Right lobe of liver (tissue), 6 donors: ENCODE results near the gene SURF6. TPM values are rescaled to one million over a fixed set of nuclear protein-coding genes. Genes with fewer than 3 reads are reported as not detected.

Experiments used
- ATAC-seq, 4 donors: fragments of 200-7000 bp; cut with Tn5 transposase; one replicate each; pipeline ENCODE4 v1.9.1; 2020; ENCODE audit warnings: mild to moderate bottlenecking in 4 of 4, moderate library complexity in 4 of 4
- DNase-seq, 3 donors: peaks; one replicate each; pipeline ENCODE4 v3.0.0-alpha.2; 2020
- H3K27ac ChIP-seq, 3 donors: fragments of 200-600 bp; one replicate each; pipeline ENCODE4 v1.8.0; 2022
- H3K27me3 ChIP-seq, 2 donors: fragments of 200-600 bp; one replicate each; pipeline ENCODE4 v1.8.0; 2022
- H3K36me3 ChIP-seq, 4 donors: fragments of 200-600 bp; sonication (generic) in 1 of 4; one replicate each; pipeline versions ENCODE4 v1.5.1 to v1.8.0; 2017 to 2022; ENCODE audit warnings: control low read depth in 1 of 4
- H3K4me1 ChIP-seq, 4 donors: fragments of 200-600 bp; sonication (generic) in 1 of 4; one replicate each; pipeline versions ENCODE4 v1.5.1 to v1.8.0; 2017 to 2022; ENCODE audit warnings: control low read depth in 1 of 4
- H3K4me3 ChIP-seq, 3 donors: fragments of 200-600 bp; one replicate each; pipeline ENCODE4 v1.8.0; 2022
- H3K9me3 ChIP-seq, 4 donors: fragments of 200-600 bp; sonication (generic) in 1 of 4; one replicate each; pipeline versions ENCODE4 v1.5.1 to v1.8.0; 2017 to 2022; ENCODE audit warnings: control low read depth in 1 of 4
- POLR2A ChIP-seq: fragments of 450-650 bp; IDR thresholded peaks from one replicate; pipeline ENCODE4 v1.6.1; 2017; ENCODE audit warnings: antibody characterized with exemption, mild to moderate bottlenecking
- WGBS: methylation state at CpG from one replicate; pipeline ENCODE4 v1.1.6; 2018; ENCODE audit warnings: low coverage, low lambda C conversion rate; ENCODE audit not compliant: insufficient coverage; ENCODE audit errors: missing lambda C conversion rate; 5-methylcytosine and 5-hydroxymethylcytosine counted together
- intact Hi-C, 2 donors: fragments of 100-400 bp; cut with DNase I; formaldehyde crosslinking; loops; one replicate each; pipeline versions ENCODE4 v1.11.2 to v1.14.1; 2022
- total RNA-seq, 6 experiments: library from RNA; depleted of rRNA in 2 of 6; stranded (reverse); fragments of >200 nt in 2 of 6; fragmentation: NEBNext Ultra II Directional in 3 of 6; extraction: Animal tissue kit (Norgen Biotek cat#: 25700) in 3 of 6; gene quantifications; one replicate each; pipeline versions ENCODE4 v1.1.0 to v1.2.4, GENCODE V29; 2016 to 2023
- TF ChIP-seq, protein P1 (sequence below), 4 donors: fragments of 200-600 bp in 3 of 4; fragments of 450-650 bp in 1 of 4; IDR thresholded peaks; one replicate each; pipeline versions ENCODE4 v1.5.1 to v1.8.0; 2016 to 2022; ENCODE audit warnings: antibody characterized with exemption in 4 of 4, mild to moderate bottlenecking in 2 of 4
- donor health status: DM: no; HTN: yes; CAD: no.
- donor health status: DM: no; HTN: no; CAD: no.
- donor health status: DM: no; HTN: no; CAD: no.
- donor health status: DM: no; HTN: yes; CAD: no.
- donor health status: DM: no; HTN: yes; CAD: no.

Gene SURF6
- total RNA-seq, 6 experiments from 2014 or later: 5.8 to 8.8 (median 7.6) TPM

DNA sequence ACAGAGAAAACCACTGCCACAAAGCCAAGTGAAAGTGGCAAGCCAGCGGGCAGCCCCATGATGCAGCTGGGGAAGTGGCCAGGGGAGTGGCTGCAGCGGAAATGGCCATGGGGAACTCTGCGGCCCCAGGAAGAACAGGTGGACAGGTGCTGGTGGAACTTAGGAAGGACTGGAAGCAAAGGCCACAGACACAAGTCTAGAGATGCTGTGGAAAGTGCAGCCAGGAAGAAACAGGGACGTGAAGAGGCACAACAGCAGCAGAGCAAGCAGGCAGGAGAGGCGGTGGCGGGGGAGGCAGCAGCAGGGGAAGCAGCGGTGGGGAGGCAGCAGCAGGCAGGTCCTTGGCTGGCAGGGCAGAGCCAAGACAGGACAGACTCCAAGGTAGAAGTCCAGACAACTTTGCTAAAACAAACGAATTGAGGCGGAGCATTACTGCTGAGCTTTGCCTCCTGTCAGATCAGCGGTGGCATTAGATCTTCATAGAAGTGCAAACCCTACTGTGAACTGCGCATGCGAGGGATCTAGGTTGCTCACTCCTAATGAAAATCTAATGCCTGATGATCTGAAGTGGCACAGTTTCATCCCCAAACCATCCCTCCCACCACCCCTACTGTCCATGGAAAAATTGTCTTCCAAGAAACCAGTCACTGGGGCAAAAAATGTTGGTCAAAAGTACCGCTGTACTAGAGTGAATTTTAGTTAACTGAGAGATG, 11.8 kb downstream of the SURF6 start:
- no peaks in the 10 kb centered on the region for H3K4me1 ChIP-seq
- DNase-seq (peak in 1 of 3 donors; percentile 29), ATAC-seq (no peak)
- H3K9me3 ChIP-seq: no peaks in the 10 kb centered on the region
- H3K27ac ChIP-seq: no peak overlapping the region
- TF ChIP-seq, protein P1, sequence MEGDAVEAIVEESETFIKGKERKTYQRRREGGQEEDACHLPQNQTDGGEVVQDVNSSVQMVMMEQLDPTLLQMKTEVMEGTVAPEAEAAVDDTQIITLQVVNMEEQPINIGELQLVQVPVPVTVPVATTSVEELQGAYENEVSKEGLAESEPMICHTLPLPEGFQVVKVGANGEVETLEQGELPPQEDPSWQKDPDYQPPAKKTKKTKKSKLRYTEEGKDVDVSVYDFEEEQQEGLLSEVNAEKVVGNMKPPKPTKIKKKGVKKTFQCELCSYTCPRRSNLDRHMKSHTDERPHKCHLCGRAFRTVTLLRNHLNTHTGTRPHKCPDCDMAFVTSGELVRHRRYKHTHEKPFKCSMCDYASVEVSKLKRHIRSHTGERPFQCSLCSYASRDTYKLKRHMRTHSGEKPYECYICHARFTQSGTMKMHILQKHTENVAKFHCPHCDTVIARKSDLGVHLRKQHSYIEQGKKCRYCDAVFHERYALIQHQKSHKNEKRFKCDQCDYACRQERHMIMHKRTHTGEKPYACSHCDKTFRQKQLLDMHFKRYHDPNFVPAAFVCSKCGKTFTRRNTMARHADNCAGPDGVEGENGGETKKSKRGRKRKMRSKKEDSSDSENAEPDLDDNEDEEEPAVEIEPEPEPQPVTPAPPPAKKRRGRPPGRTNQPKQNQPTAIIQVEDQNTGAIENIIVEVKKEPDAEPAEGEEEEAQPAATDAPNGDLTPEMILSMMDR (IDR thresholded peaks at IDR 0.05): no peak
- no peak for TF ChIP-seq POLR2A
- H3K36me3 ChIP-seq: no peaks in the 10 kb centered on the region
- H3K27me3 ChIP-seq: no peaks in the 10 kb centered on the region
- H3K4me3 ChIP-seq: no peak overlapping the region
- WGBS: 63% methylated on average over 9 of the region's 13 CpGs
- intact Hi-C loops: loop anchor here in 1 of 2 donors (5.0 kb wide), 1 partner anchor 833 kb away; no protein-coding TSS in a partner anchor

DNA sequence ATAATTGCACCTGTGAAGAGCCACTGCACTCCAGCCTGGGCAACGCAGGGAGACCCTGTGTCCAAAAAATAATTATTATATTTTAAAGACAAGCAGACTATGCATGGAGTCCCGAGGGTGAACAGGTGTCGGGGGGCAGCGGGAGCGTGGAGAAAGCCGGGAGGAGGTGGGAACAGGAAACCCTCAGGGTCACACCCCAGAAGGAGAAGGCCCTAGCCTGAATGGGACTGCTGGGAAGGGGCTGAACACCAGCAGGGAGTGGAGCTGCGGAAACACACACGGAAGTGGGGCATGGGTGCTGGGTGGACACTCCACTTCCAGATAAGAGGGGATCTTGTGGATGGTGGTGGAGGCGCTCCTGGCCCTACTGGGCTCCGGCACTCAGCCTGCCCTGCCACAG, 12.8 kb downstream of the SURF6 start:
- Histone ChIP-seq H3K27ac (no peak overlapping the region), H3K27me3 (no peaks in the 10 kb centered on the region), H3K36me3 (no peaks in the 10 kb centered on the region), H3K4me1 (no peaks in the 10 kb centered on the region), H3K4me3 (no peak overlapping the region), H3K9me3 (no peaks in the 10 kb centered on the region)
- DNase-seq (peak in 1 of 3 donors; percentile 8), ATAC-seq (no peak)
- intact Hi-C loops: loop anchor here in 1 of 2 donors (5.0 kb wide), 1 partner anchor 834 kb away; no protein-coding TSS in a partner anchor
- TF ChIP-seq POLR2A: no peak
- TF ChIP-seq, protein P1 (IDR thresholded peaks at IDR 0.05): no peak
- 87% methylated on average over 4 of the region's 10 CpGs for WGBS

- intact Hi-C loops: loop anchor here in 1 of 2 donors (5.0 kb wide), 1 partner anchor 835 kb away; no protein-coding TSS in a partner anchor
- no peaks in the 10 kb centered on the region for H3K4me1 ChIP-seq
- H3K4me3 ChIP-seq: no peak overlapping the region
- no peaks in the 10 kb centered on the region for H3K27me3 ChIP-seq
- TF ChIP-seq POLR2A: no peak
- TF ChIP-seq, protein P1 (IDR thresholded peaks at IDR 0.05): no peak
- H3K9me3 ChIP-seq: no peaks in the 10 kb centered on the region
- H3K36me3 ChIP-seq: no peaks in the 10 kb centered on the region
- 70% methylated on average over 6 of the region's 14 CpGs for WGBS
- ATAC-seq (no peak), DNase-seq (no peak)
- no peak overlapping the region for H3K27ac ChIP-seq
Measured at GRCh38 chr9:133322701-133323100, 13.3 kb downstream of the SURF6 start.

- WGBS: 77% methylated on average over 12 of the region's 13 CpGs
- Histone ChIP-seq H3K4me1 (no peaks in the 10 kb centered on the region), H3K9me3 (no peaks in the 10 kb centered on the region), H3K36me3 (no peaks in the 10 kb centered on the region), H3K4me3 (no peak overlapping the region), H3K27ac (no peak overlapping the region), H3K27me3 (no peaks in the 10 kb centered on the region)
- TF ChIP-seq, protein P1 (IDR thresholded peaks at IDR 0.05): no peak
- TF ChIP-seq POLR2A: no peak
- intact Hi-C loops: loop anchor here in 1 of 2 donors (5.0 kb wide), 1 partner anchor 836 kb away; no protein-coding TSS in a partner anchor
- ATAC-seq: no peak
- peak in 1 of 3 donors; percentile 31 for DNase-seq
Measured at GRCh38 chr9:133321411-133321935, 14.5 kb downstream of the SURF6 start.
